IPS DF 6.9 (cell line): ENCODE results near the gene BRAT1.

Experiments used
- DNase-seq: peaks from one replicate; pipeline ENCODE4 v3.0.0-alpha.2; 2013; ENCODE audit warnings: low read depth, low spot score
- H3K27ac ChIP-seq: one replicate; pipeline ENCODE4 v1.5.1; 2013; ENCODE audit warnings: low read length, control low read depth
- H3K27me3 ChIP-seq: 2 replicates; pipeline ENCODE4 v1.6.1; 2013; ENCODE audit warnings: mild to moderate bottlenecking, low read length; ENCODE audit not compliant: control insufficient read depth, insufficient read depth
- H3K36me3 ChIP-seq: 2 replicates; pipeline ENCODE4 v1.6.1; 2013; ENCODE audit warnings: low read length; ENCODE audit not compliant: control insufficient read depth, insufficient read depth
- H3K4me1 ChIP-seq: 2 replicates; pipeline ENCODE4 v1.6.1; 2013; ENCODE audit warnings: low read length; ENCODE audit not compliant: control insufficient read depth, insufficient read depth
- H3K4me3 ChIP-seq: 2 replicates; pipeline ENCODE4 v1.5.1; 2013; ENCODE audit warnings: mild to moderate bottlenecking, low read length
- H3K9me3 ChIP-seq: 2 replicates; pipeline ENCODE4 v1.6.1; 2013; ENCODE audit warnings: low read length, inconsistent platforms; ENCODE audit not compliant: control insufficient read depth, insufficient read depth
- WGBS: extraction: QIAGEN DNeasy Blood & Tissue Kit; methylation state at CpG from one replicate; pipeline ENCODE4 v1.1.7; 2013; ENCODE audit warnings: mixed read lengths, missing lambda C conversion rate; ENCODE audit not compliant: insufficient read length, insufficient coverage; 5-methylcytosine and 5-hydroxymethylcytosine counted together

Gene BRAT1

GRCh38 chr7:2507917-2508306 is 47.4 kb downstream of the BRAT1 start:
- no CpG with 5 or more reads among the region's 6 CpGs for WGBS
- Histone ChIP-seq H3K36me3 (no peaks in the 10 kb centered on the region; the same call in 1 of the 2 replicates), H3K27ac (no peak overlapping the region), H3K9me3 (no peaks in the 10 kb centered on the region), H3K4me3 (no peak overlapping the region), H3K4me1 (peaks cover 2% of the 10 kb centered on the region; the same call in 1 of the 2 replicates), H3K27me3 (no peaks in the 10 kb centered on the region)
- no peak for DNase-seq

GRCh38 chr7:2507208-2507916 is 48.0 kb downstream of the BRAT1 start:
- peaks cover 2% of the 10 kb centered on the region; the same call in 1 of the 2 replicates for H3K4me1 ChIP-seq
- H3K27me3 ChIP-seq, result no peaks in the 10 kb centered on the region
- no peak for DNase-seq
- no CpG with 5 or more reads among the region's 26 CpGs for WGBS
- no peaks in the 10 kb centered on the region for H3K9me3 ChIP-seq
- H3K4me3 ChIP-seq, result no peak overlapping the region
- no peaks in the 10 kb centered on the region; the same call in 1 of the 2 replicates for H3K36me3 ChIP-seq
- H3K27ac ChIP-seq, result no peak overlapping the region

DNA sequence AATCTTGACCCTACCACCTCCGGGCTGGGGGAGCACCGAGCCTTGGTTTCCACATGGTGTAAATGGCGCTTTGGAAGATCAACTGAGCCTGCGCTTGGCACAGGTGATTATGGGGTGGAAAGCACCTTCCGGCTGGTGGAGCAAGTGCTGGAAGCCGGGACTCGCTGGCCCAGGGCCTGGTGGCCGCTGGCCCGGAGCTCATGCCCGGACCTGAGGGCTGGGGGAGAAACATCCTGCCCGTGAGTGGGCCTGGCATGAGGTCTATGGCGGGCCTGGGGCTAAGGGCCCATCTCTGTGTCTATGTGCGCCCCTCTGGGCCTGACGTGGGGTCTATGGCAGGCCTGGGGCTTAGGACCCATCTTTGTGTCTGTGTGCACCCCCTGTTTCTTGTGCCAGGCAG is 49.9 kb downstream of the BRAT1 start:
- WGBS, result no CpG with 5 or more reads among the region's 14 CpGs
- Histone ChIP-seq H3K4me1 (peaks cover 4% of the 10 kb centered on the region; the same call in 1 of the 2 replicates), H3K27ac (no peak overlapping the region), H3K4me3 (no peak overlapping the region), H3K9me3 (no peaks in the 10 kb centered on the region), H3K27me3 (no peaks in the 10 kb centered on the region), H3K36me3 (no peaks in the 10 kb centered on the region; the same call in 1 of the 2 replicates)
- DNase-seq, result no peak

DNA sequence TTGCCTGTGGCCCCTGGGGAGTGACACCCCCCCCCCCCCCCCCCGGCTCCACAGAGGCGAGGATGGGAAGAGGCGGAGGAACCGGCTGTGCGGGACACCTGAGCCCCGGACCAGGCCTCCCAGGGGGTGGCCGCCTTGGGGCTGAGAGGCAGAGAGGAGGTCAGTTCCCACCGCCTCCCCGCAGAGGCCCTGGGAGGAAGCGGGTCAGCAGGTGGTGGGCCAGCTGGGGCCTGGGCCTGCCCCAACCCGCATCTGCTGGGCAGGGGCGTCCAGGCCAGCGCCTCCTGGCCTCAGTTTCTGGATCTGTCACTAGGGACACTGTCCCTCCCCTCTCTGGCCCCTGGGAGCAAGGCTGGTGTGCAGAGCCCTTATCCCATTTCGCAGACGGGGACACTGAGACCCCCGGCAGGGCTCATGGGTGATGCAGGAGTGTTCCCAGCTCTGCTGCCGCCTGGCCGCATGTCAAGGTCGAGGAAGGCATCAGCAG is 50.4 kb downstream of the BRAT1 start:
- H3K27ac ChIP-seq, result no peak overlapping the region
- no CpG with 5 or more reads among the region's 19 CpGs for WGBS
- H3K4me1 ChIP-seq, result peaks cover 4% of the 10 kb centered on the region; the same call in 1 of the 2 replicates
- no peaks in the 10 kb centered on the region for H3K9me3 ChIP-seq
- no peaks in the 10 kb centered on the region; the same call in 1 of the 2 replicates for H3K36me3 ChIP-seq
- DNase-seq, result no peak
- H3K4me3 ChIP-seq, result no peak overlapping the region
- no peaks in the 10 kb centered on the region for H3K27me3 ChIP-seq

DNA sequence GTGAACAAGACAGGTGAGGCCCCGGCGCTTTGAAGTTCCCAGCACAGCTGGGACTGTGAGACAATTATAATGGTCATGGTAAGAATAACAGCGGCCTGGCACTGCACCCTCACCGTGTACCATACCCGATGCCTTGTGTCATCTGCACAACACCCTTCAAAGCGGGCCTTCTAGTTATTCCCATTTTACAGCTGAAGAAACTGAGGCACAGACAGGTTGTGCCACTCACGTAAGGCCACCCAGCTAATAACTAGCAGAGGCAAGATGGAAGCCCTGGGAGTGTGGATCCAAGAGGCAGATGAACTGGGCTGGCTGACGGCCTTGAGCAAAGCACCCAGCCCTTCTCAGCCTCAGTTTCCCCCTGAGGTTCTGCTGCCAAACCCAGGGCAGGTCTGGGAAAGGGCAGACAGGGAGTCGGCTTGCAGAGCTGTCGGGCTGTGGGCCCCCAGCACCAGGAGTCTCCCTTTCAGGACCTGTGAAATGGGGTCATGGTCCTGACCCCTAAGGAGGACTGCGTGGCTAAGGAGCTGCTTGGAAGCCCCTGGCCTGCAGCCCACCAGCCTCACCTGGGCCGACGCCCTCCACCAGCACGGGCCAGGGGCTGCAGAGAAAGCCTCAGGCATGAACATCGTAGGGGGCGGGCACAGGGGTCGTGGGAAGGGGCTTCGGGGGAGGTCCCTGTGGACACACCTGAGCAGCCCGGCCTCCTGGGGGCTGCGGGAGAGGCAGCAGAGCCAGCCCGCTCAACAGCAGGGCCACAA is 51.0 kb downstream of the BRAT1 start:
- no peak for DNase-seq

DNA sequence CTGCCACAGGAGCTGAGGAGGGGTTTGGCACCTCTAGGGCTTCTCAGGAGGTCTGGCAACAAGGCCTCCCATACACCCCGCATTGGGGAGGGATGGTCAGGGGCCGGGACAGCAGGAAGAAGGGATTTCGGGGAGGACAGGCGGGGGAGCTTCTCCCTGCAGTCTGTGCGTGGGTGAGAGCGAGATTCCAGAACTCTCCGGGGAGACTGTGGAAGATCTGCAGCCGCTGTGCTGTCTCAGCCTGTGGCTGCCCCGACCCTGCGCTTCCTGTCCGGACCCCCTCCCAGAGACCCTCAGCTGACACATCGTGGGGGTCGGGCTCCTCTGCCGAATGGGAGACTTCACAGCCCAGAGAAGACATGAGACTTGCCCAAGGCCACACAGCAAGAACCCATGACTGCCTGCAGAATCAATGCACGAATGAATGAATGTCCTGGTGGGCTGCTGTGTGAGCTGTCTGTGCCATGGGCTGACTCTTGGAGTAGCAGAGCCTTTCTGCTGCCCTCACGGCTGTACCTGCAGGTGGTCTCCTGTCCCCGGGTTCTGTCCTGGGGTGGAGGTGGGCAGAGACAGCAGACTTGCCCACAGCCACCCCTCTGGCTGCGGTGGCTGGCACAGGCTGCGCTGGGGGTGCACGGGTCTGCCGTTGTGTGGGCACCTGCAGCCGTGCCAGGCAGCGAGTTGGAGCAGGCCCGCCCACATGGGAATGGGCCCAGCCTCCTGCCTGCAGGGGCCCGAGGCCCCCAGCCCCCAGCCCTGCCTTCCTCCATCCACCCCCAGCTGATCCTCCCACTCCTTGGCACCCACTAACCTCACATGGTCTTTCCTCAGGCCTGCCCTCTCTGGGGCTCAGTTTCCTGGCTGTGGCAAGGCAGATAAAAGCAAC is 52.0 kb downstream of the BRAT1 start:
- no peaks in the 10 kb centered on the region for H3K27me3 ChIP-seq
- H3K36me3 ChIP-seq, result no peaks in the 10 kb centered on the region
- peaks cover 8% of the 10 kb centered on the region for H3K4me1 ChIP-seq
- H3K4me3 ChIP-seq, result no peak overlapping the region
- H3K9me3 ChIP-seq, result no peaks in the 10 kb centered on the region
- no peak for DNase-seq
- H3K27ac ChIP-seq, result no peak overlapping the region
- WGBS, result no CpG with 5 or more reads among the region's 25 CpGs

More for the DNA sequence above, 51.0 kb downstream of the BRAT1 start:
- Histone ChIP-seq H3K27ac (no peak overlapping the region), H3K27me3 (no peaks in the 10 kb centered on the region), H3K4me3 (no peak overlapping the region), H3K4me1 (peaks cover 9% of the 10 kb centered on the region), H3K9me3 (no peaks in the 10 kb centered on the region), H3K36me3 (no peaks in the 10 kb centered on the region)
- WGBS, result no CpG with 5 or more reads among the region's 21 CpGs

DNA sequence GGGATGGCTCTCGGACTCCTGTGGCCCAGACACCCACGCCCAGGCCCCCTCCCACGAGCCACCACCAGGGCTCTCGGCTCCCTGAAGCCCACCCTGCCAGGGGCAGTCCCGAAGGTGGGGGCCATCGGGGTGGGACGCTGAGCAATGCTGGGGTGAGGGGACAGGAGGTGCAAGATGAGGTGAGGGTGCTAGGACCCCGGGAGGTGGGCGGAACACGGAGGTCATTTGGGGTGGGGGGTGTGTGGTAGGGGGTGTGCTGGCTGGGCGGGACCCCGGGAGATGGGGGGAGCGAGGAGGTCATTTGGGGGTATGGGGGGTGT is 52.7 kb downstream of the BRAT1 start:
- H3K4me1 ChIP-seq, result peaks cover 9% of the 10 kb centered on the region
- WGBS, result no CpG with 5 or more reads among the region's 13 CpGs
- H3K36me3 ChIP-seq, result no peaks in the 10 kb centered on the region
- H3K27ac ChIP-seq, result no peak overlapping the region
- no peak overlapping the region for H3K4me3 ChIP-seq
- DNase-seq, result no peak
- H3K9me3 ChIP-seq, result no peaks in the 10 kb centered on the region
- H3K27me3 ChIP-seq, result no peaks in the 10 kb centered on the region

- H3K4me3 ChIP-seq, result no peak overlapping the region
- H3K9me3 ChIP-seq, result no peaks in the 10 kb centered on the region
- no peaks in the 10 kb centered on the region for H3K36me3 ChIP-seq
- no peak for DNase-seq
- peaks cover 9% of the 10 kb centered on the region for H3K4me1 ChIP-seq
- no CpG with 5 or more reads among the region's 9 CpGs for WGBS
- H3K27me3 ChIP-seq, result no peaks in the 10 kb centered on the region
- no peak overlapping the region for H3K27ac ChIP-seq
Observed at GRCh38 chr7:2501947-2502646, 53.2 kb downstream of the BRAT1 start.

DNA sequence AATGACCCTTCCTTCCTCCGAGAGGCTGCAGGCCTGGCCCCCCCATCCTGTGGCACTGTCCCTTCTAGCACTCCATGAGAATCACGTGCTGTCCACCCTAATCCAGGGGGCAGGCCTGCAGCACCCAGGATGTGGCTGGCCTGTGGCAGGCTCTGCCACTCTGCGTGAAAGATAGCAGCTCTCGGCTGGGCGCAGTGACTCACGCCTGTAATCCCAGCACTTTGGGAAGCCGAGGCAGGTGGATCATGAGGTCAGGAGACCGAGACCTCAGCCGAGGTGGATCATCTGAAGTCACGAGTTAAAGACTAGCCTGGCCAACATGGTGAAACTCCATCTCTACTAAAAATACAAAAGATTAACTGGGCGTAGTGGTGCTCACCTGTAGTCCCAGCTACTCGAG is 54.6 kb downstream of the BRAT1 start:
- no peak overlapping the region for H3K27ac ChIP-seq
- no CpG with 5 or more reads among the region's 12 CpGs for WGBS

More for the DNA sequence above, 54.6 kb downstream of the BRAT1 start:
- Histone ChIP-seq H3K27me3 (no peaks in the 10 kb centered on the region), H3K4me1 (peaks cover 11% of the 10 kb centered on the region), H3K36me3 (no peaks in the 10 kb centered on the region), H3K9me3 (no peaks in the 10 kb centered on the region; the same call in 1 of the 2 replicates), H3K4me3 (no peak overlapping the region)
- no peak for DNase-seq
